ENCODE measurements around the gene CTNNA2.

The CTNNA2 gene

GRCh38 chr2:79950526-79950925 lies 437.7 kb downstream of the CTNNA2 start:
- TF ChIP-seq, protein P1, sequence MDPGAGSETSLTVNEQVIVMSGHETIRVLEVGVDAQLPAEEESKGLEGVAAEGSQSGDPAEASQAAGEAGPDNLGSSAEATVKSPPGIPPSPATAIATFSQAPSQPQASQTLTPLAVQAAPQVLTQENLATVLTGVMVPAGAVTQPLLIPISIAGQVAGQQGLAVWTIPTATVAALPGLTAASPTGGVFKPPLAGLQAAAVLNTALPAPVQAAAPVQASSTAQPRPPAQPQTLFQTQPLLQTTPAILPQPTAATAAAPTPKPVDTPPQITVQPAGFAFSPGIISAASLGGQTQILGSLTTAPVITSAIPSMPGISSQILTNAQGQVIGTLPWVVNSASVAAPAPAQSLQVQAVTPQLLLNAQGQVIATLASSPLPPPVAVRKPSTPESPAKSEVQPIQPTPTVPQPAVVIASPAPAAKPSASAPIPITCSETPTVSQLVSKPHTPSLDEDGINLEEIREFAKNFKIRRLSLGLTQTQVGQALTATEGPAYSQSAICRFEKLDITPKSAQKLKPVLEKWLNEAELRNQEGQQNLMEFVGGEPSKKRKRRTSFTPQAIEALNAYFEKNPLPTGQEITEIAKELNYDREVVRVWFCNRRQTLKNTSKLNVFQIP (CRISPR knock-in tag; IDR thresholded peaks at IDR 0.05; ENCODE audit: borderline replicate concordance, low read depth) = no peak
- TF ChIP-seq, protein P2, sequence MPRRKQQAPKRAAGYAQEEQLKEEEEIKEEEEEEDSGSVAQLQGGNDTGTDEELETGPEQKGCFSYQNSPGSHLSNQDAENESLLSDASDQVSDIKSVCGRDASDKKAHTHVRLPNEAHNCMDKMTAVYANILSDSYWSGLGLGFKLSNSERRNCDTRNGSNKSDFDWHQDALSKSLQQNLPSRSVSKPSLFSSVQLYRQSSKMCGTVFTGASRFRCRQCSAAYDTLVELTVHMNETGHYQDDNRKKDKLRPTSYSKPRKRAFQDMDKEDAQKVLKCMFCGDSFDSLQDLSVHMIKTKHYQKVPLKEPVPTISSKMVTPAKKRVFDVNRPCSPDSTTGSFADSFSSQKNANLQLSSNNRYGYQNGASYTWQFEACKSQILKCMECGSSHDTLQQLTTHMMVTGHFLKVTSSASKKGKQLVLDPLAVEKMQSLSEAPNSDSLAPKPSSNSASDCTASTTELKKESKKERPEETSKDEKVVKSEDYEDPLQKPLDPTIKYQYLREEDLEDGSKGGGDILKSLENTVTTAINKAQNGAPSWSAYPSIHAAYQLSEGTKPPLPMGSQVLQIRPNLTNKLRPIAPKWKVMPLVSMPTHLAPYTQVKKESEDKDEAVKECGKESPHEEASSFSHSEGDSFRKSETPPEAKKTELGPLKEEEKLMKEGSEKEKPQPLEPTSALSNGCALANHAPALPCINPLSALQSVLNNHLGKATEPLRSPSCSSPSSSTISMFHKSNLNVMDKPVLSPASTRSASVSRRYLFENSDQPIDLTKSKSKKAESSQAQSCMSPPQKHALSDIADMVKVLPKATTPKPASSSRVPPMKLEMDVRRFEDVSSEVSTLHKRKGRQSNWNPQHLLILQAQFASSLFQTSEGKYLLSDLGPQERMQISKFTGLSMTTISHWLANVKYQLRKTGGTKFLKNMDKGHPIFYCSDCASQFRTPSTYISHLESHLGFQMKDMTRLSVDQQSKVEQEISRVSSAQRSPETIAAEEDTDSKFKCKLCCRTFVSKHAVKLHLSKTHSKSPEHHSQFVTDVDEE (CRISPR knock-in tag; IDR thresholded peaks at IDR 0.05) = no peak
- TF ChIP-seq PATZ1 (CRISPR knock-in tag; IDR thresholded peaks at IDR 0.05; ENCODE audit: borderline replicate concordance) (no peak), ZFP30 (CRISPR knock-in tag; IDR thresholded peaks at IDR 0.05) (no peak), ZNF565 (CRISPR knock-in tag; conservative IDR thresholded peaks at IDR 0.05; ENCODE audit: low read depth) (no peak), ZC3H10 (CRISPR knock-in tag; IDR thresholded peaks at IDR 0.05) (no peak), BACH2 (CRISPR knock-in tag; IDR thresholded peaks at IDR 0.05; ENCODE audit: borderline replicate concordance) (no peak), ISL1 (CRISPR knock-in tag; IDR thresholded peaks at IDR 0.05) (no peak), RARB (CRISPR knock-in tag; IDR thresholded peaks at IDR 0.05) (no peak), PPARA (CRISPR knock-in tag; IDR thresholded peaks at IDR 0.05; ENCODE audit: borderline replicate concordance) (no peak)
- TF ChIP-seq, protein P3, sequence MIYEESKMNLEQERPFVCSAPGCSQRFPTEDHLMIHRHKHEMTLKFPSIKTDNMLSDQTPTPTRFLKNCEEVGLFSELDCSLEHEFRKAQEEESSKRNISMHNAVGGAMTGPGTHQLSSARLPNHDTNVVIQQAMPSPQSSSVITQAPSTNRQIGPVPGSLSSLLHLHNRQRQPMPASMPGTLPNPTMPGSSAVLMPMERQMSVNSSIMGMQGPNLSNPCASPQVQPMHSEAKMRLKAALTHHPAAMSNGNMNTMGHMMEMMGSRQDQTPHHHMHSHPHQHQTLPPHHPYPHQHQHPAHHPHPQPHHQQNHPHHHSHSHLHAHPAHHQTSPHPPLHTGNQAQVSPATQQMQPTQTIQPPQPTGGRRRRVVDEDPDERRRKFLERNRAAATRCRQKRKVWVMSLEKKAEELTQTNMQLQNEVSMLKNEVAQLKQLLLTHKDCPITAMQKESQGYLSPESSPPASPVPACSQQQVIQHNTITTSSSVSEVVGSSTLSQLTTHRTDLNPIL (CRISPR knock-in tag; IDR thresholded peaks at IDR 0.05; ENCODE audit: low read depth) = no peak
- no peak for ATAC-seq

- no peak for ATAC-seq
These were observed 439.8 kb downstream of the CTNNA2 start for GRCh38 chr2:79952616-79953015.

More at GRCh38 chr2:79952616-79953015, 439.8 kb downstream of the CTNNA2 start:
- no peak for TF ChIP-seq ZNF70 (CRISPR knock-in tag; IDR thresholded peaks at IDR 0.05)
- no peak for TF ChIP-seq PATZ1 (CRISPR knock-in tag; IDR thresholded peaks at IDR 0.05; ENCODE audit: borderline replicate concordance)
- TF ChIP-seq TCF4 (CRISPR knock-in tag; IDR thresholded peaks at IDR 0.05; ENCODE audit: borderline replicate concordance) = no peak
- no peak for TF ChIP-seq ZNF8 (CRISPR knock-in tag; IDR thresholded peaks at IDR 0.05)
- no peak for TF ChIP-seq ZFP30 (CRISPR knock-in tag; IDR thresholded peaks at IDR 0.05)
- no peak for TF ChIP-seq GLIS3 (CRISPR knock-in tag; IDR thresholded peaks at IDR 0.05)
- no peak for TF ChIP-seq ZFP3 (CRISPR knock-in tag; IDR thresholded peaks at IDR 0.05)
- no peak for TF ChIP-seq TOX (CRISPR knock-in tag; IDR thresholded peaks at IDR 0.05; ENCODE audit: borderline replicate concordance)
- no peak for TF ChIP-seq OSR1 (CRISPR knock-in tag; IDR thresholded peaks at IDR 0.05)
- no peak for TF ChIP-seq CSDC2 (CRISPR knock-in tag; IDR thresholded peaks at IDR 0.05)
- no peak for TF ChIP-seq PPARA (CRISPR knock-in tag; IDR thresholded peaks at IDR 0.05; ENCODE audit: borderline replicate concordance)
- no peak for TF ChIP-seq ARNTL (CRISPR knock-in tag; IDR thresholded peaks at IDR 0.05; ENCODE audit: borderline replicate concordance, low read depth)
- TF ChIP-seq, protein P2 (CRISPR knock-in tag; IDR thresholded peaks at IDR 0.05) = no peak
- no peak for TF ChIP-seq BACH2 (CRISPR knock-in tag; IDR thresholded peaks at IDR 0.05; ENCODE audit: borderline replicate concordance)
